Gastroesophageal sphincter (tissue), 4 donors: ENCODE measurements around the gene DEFB132. TPM values are rescaled to one million over a fixed set of nuclear protein-coding genes. Genes with fewer than 3 reads are reported as not detected.

Source experiments
- ATAC-seq: fragments of 150-250 bp; one replicate; pipeline ENCODE4 v1.9.1; 2016; ENCODE audit warnings: mild to moderate bottlenecking, moderate library complexity
- H3K27ac ChIP-seq, 4 donors: fragments of 200-600 bp; sonication (generic) in 3 of 4; 1 replicate in 3 of 4; 2 replicates in 1 of 4; pipeline ENCODE4 v1.5.1; 2016 to 2019
- H3K27me3 ChIP-seq: fragments of 200-600 bp; sonication (generic); one replicate; pipeline ENCODE4 v1.5.1; 2019
- H3K36me3 ChIP-seq, 2 donors: fragments of 200-600 bp; sonication (generic); one replicate each; pipeline ENCODE4 v1.5.1; 2019; ENCODE audit warnings: control low read depth in 1 of 2
- H3K4me1 ChIP-seq, 3 donors: fragments of 200-600 bp; sonication (generic); 1 replicate in 2 of 3; 2 replicates in 1 of 3; pipeline ENCODE4 v1.5.1; 2016 to 2019; ENCODE audit warnings: control low read depth in 2 of 3
- H3K4me3 ChIP-seq, 2 donors: fragments of 200-600 bp; sonication (generic); one replicate each; pipeline ENCODE4 v1.5.1; 2019; ENCODE audit warnings: mild to moderate bottlenecking in 1 of 2, moderate library complexity in 1 of 2
- H3K9me3 ChIP-seq, 3 donors: fragments of 200-600 bp; sonication (generic); one replicate each; pipeline ENCODE4 v1.5.1; 2017 to 2019; ENCODE audit warnings: control low read depth in 2 of 3
- CTCF ChIP-seq, 4 experiments: fragments of 200-600 bp in 2 of 4; fragments of 450-650 bp in 2 of 4; sonication (generic) in 1 of 4; IDR thresholded peaks; one replicate each; pipeline ENCODE4 v1.5.1; 2017 to 2019; ENCODE audit warnings: antibody characterized with exemption in 4 of 4, mild to moderate bottlenecking in 2 of 4, moderate library complexity in 2 of 4
- EP300 ChIP-seq: sonication (generic); formaldehyde crosslinking; IDR thresholded peaks from one replicate; pipeline ENCODE4 v1.6.1; 2017; ENCODE audit warnings: antibody characterized with exemption, mild to moderate bottlenecking
- POLR2A ChIP-seq, 2 donors: fragments of 450-650 bp; IDR thresholded peaks; one replicate each; pipeline ENCODE4 v1.6.1; 2017; ENCODE audit warnings: antibody characterized with exemption in 2 of 2, mild to moderate bottlenecking in 2 of 2, moderate library complexity in 1 of 2
- POLR2AphosphoS5 ChIP-seq: sonication (generic); formaldehyde crosslinking; IDR thresholded peaks from one replicate; pipeline ENCODE4 v1.6.1; 2017; ENCODE audit warnings: antibody characterized with exemption
- WGBS, 2 donors: methylation state at CpG; one replicate each; pipeline ENCODE4 v1.1.5; 2018; ENCODE audit warnings: low coverage in 1 of 2; 5-methylcytosine and 5-hydroxymethylcytosine counted together
- total RNA-seq, 4 donors: library from RNA; depleted of rRNA; stranded (reverse); fragments of >200 nt; gene quantifications; one replicate each; pipeline ENCODE4 v1.1.0, GENCODE V29; 2016

Gene DEFB132
- total RNA-seq, 4 donors from 2014 or later = not detected

- peaks cover 9% of the 10 kb centered on the region for H3K27me3 ChIP-seq
- 78 to 100% methylated on average over 2 to 3 of the region's 3 CpGs for WGBS, 2 donors
- no peaks in the 10 kb centered on the region for H3K9me3 ChIP-seq
- no peak for ATAC-seq
- TF ChIP-seq POLR2AphosphoS5 = no peak
- TF ChIP-seq CTCF (IDR thresholded peaks at IDR 0.05) = no peak
- no peak for TF ChIP-seq EP300
- no peak for TF ChIP-seq POLR2A (IDR thresholded peaks at IDR 0.05)
- H3K4me1 ChIP-seq = no peaks in the 10 kb centered on the region
- H3K27ac ChIP-seq = no peak overlapping the region
- H3K36me3 ChIP-seq = no peaks in the 10 kb centered on the region
- no peak overlapping the region for H3K4me3 ChIP-seq
These were observed 30.0 kb upstream of the DEFB132 start for GRCh38 chr20:227439-228105.

- H3K27ac ChIP-seq = no peak overlapping the region
- peaks cover 13% of the 10 kb centered on the region for H3K27me3 ChIP-seq
- H3K36me3 ChIP-seq = no peaks in the 10 kb centered on the region
- 33 to 67% methylated on average over 1 of the region's 1 CpG for WGBS, 2 donors
- no peak for TF ChIP-seq POLR2AphosphoS5
- TF ChIP-seq EP300 = no peak
- TF ChIP-seq CTCF (IDR thresholded peaks at IDR 0.05) = no peak
- no peak for TF ChIP-seq POLR2A (IDR thresholded peaks at IDR 0.05)
- H3K4me1 ChIP-seq = no peaks in the 10 kb centered on the region
- H3K9me3 ChIP-seq = no peaks in the 10 kb centered on the region
- no peak overlapping the region for H3K4me3 ChIP-seq
- ATAC-seq = no peak
These were observed 21.6 kb upstream of the DEFB132 start for GRCh38 chr20:235891-236290.

GRCh38 chr20:237489-237888 is 20.0 kb upstream of the DEFB132 start:
- no peak for ATAC-seq
- no peak for TF ChIP-seq POLR2AphosphoS5
- no peak for TF ChIP-seq CTCF (IDR thresholded peaks at IDR 0.05)
- no peak for TF ChIP-seq POLR2A (IDR thresholded peaks at IDR 0.05)
- no peak for TF ChIP-seq EP300
- no peaks in the 10 kb centered on the region for H3K4me1 ChIP-seq
- H3K27ac ChIP-seq = no peak overlapping the region
- WGBS, 2 donors = 31 to 39% methylated on average over 4 of the region's 4 CpGs
- H3K9me3 ChIP-seq = no peaks in the 10 kb centered on the region
- no peaks in the 10 kb centered on the region for H3K36me3 ChIP-seq
- H3K4me3 ChIP-seq = peak overlapping the region in 1 of 2 donors; percentile 18
- peaks cover 21% of the 10 kb centered on the region for H3K27me3 ChIP-seq

- Histone ChIP-seq H3K4me3 (peak overlapping the region in 1 of 2 donors; percentile 18), H3K4me1 (no peaks in the 10 kb centered on the region), H3K36me3 (no peaks in the 10 kb centered on the region), H3K27ac (no peak overlapping the region), H3K27me3 (peaks cover 21% of the 10 kb centered on the region), H3K9me3 (no peaks in the 10 kb centered on the region)
- no peak for TF ChIP-seq POLR2A (IDR thresholded peaks at IDR 0.05)
- TF ChIP-seq CTCF (IDR thresholded peaks at IDR 0.05) = no peak
- TF ChIP-seq EP300 = no peak
- no peak for TF ChIP-seq POLR2AphosphoS5
- ATAC-seq = no peak
- WGBS, 2 donors = 52 to 58% methylated on average over 3 of the region's 3 CpGs
These were observed 19.6 kb upstream of the DEFB132 start for GRCh38 chr20:237929-238328.

GRCh38 chr20:242905-243304 is 14.6 kb upstream of the DEFB132 start:
- Histone ChIP-seq H3K4me1 (no peaks in the 10 kb centered on the region), H3K36me3 (no peaks in the 10 kb centered on the region), H3K9me3 (peaks cover 0 to 4% (median 0%) of the 10 kb centered on the region in 3 donors), H3K27me3 (peaks cover 21% of the 10 kb centered on the region), H3K27ac (no peak overlapping the region), H3K4me3 (no peak overlapping the region)
- TF ChIP-seq EP300 (no peak), POLR2A (IDR thresholded peaks at IDR 0.05) (no peak), CTCF (IDR thresholded peaks at IDR 0.05) (no peak), POLR2AphosphoS5 (no peak)
- no peak for ATAC-seq
- 70 to 74% methylated on average over 2 of the region's 2 CpGs for WGBS, 2 donors
